ENCODE results near the gene B3GNT3. TPM values are rescaled to one million over a fixed set of nuclear protein-coding genes. Genes with fewer than 3 reads are reported as not detected.
A peak's percentile ranks its signal among the peaks of the same experiment; 100 is the strongest.
"Not testable (repeated sequence)": the region's sequence is repeated elsewhere in the genome, so short reads cannot be mapped to it uniquely, and the experiment has no call there.

B3GNT3 gene
- total RNA-seq, 1 donor from 2014 or later = not detected

GRCh38 chr19:17796838-17797423 is 2.0 kb downstream of the B3GNT3 start:
- no peak for DNase-seq (ENCODE audit: low read depth in 2 of 2)

GRCh38 chr19:17797424-17798201 is 2.7 kb downstream of the B3GNT3 start:
- DNase-seq (ENCODE audit: low read depth in 2 of 2) = no peak

- not testable (repeated sequence) for DNase-seq (ENCODE audit: low read depth in 2 of 2)
These were observed 3.7 kb downstream of the B3GNT3 start for GRCh38 chr19:17798599-17798998.

DNA sequence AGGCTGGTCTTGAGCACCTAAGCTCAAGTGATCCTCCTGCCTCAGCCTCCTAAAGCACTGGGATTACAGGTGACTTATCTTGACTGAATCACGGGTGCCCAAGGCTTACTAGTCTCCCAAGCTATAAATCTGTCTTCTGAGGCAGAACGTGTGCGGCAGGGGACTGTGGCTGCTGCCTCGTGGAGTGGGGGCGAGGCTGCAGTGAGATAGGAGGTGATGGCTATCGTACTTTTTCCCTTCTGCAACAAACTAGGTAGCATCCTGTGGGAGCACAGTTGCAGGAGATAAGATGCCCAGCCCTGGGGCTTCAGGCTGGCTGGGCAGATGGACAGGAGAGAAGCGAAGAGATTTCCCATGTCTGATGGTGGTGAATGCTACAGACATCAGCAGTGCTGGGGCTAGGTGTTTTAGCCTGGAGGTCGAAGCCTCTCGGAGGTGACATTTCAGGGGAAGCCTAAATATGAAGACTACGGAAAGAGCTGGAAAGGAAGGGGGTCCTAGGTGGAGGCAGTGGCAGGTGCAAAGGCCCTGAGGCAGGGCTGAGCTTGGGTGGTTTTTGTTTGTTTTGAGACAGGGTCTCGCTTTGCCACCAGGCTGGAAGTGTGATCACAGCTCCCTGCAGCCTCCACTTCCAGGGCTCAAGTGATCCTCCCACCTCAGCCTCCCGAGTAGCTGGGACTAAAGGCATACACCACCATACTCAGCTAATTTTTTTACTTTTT is 7.4 kb downstream of the B3GNT3 start:
- DNase-seq (ENCODE audit: low read depth in 2 of 2) = no peak

DNA sequence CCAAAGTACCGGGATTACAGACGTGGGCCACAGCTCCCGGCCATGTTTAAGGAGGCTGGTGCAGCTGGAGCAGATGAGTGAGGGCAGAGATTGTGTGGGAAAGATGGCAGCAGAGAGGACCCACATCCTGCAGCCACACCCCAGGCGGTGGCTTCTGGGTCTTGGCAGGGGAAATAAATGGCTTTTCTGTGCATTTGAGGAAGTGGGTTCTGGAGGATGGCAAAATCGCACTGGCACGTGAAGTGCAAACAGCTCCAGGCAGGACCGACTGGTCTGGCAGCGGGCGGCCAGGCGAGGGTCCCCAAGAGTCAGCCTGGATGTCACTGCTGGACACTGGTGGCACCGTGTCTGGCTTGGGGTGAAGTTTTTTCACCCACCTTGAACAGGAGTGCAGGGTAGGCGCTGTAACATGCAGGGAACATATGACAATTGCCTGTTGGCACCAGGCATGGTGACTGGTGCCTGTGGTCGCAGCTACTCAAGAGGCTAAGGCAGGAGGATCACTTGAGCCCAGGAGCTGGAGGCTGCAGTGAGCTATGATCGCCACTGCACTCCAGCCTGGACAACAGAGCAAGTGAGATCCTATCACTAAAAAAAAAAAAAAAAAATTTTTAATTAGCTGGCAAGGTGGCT is 8.4 kb downstream of the B3GNT3 start:
- DNase-seq (ENCODE audit: low read depth in 2 of 2) = no peak

DNA sequence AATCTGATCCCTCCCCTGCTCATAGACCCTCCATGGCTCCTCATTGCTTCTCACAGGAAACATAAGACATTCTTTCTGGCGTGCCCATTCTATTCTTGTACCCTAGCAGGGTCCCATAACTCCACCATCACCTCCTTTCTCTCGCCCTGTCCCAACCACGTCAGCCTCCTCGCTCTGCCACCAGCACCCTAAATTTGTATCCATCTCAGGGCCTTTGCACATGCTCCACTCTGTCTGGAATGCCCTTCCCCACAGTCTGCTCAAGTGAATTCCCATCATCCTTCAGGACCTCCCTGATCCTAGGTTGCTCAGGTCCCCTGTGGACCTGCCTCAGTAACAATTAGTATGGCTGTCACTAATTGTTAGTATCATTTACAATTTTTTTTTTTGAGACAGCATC is 10.5 kb downstream of the B3GNT3 start:
- no peak for DNase-seq (ENCODE audit: low read depth in 2 of 2)

DNA sequence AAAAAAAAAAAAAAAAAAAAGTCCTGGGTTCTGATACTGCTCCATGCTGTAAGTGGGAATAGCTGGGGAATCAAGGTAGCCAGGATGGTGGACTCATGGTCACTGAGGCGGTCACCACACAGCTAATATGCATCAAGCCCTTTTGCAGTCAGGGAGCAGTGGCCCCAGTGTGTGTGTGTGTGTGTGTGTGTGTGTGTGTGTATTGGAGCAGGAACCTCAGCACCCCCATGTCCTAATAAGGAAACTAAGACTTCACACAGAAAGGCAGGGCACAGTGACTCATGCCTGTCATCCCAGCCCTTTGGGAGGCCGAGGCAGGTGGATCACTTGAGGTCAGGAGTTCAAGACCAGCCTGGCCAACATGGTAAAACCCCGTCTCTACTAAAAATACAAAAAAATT is 12.0 kb downstream of the B3GNT3 start:
- DNase-seq (ENCODE audit: low read depth in 2 of 2) = no peak

- no peak for DNase-seq (ENCODE audit: low read depth in 2 of 2)
These were observed 12.9 kb downstream of the B3GNT3 start for GRCh38 chr19:17807731-17808316.

- DNase-seq (ENCODE audit: low read depth in 2 of 2) = no peak
These were observed 16.2 kb downstream of the B3GNT3 start for GRCh38 chr19:17811103-17811502.

GRCh38 chr19:17811681-17812080 is 16.7 kb downstream of the B3GNT3 start:
- DNase-seq (ENCODE audit: low read depth in 2 of 2) = no peak

DNA sequence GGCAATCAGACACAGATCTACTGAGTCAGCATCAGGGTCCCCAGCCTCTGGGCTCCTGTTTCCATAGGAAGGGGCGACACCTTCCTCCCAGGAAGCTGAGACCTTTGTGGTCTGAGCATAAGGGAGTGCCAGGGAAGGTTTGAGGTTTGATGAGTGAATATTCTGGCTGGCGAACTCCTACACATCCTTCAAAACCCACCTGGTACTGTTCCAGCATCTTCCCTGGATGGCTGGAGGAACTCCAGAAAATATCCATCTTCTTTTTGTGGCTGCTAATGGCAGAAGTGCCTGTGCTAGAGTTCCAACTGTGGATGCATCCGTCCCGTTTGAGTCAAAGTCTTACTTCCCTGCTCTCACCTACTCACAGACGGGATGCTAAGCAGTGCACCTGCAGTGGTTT is 17.2 kb downstream of the B3GNT3 start:
- DNase-seq (ENCODE audit: low read depth in 2 of 2) = no peak

DNA sequence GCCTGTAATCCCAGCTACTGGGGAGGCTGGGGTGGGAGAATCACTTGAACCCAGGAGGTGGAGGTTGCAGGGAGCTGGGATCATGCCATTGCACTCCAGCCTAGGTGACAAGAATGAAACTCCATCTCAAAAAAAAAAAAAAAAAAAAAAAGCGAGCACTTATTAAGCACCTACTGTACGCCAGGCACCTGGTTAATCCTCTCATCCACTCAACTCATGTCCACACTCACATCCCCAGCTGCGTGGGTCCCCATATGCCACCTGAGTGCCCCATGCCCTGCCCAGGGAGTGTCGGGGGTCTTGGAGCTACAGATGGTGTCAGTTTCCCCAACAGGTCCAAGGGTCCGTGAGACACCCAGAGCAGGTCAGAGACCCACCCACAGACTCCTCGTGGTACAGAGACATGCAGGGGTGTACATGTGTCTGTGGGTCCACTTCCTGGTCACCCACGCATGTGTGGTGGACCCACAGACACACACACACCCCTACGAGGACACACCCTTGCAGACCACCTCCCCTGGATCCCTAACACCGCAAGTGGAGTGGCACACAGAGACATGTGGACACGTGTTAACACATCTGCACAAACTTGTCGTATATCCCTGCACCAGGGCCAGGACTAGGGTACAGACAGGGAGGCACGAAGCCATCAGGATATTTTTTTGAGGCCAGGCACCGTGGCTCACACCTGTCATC is 22.9 kb downstream of the B3GNT3 start:
- DNase-seq (ENCODE audit: low read depth in 2 of 2) = no peak

DNA sequence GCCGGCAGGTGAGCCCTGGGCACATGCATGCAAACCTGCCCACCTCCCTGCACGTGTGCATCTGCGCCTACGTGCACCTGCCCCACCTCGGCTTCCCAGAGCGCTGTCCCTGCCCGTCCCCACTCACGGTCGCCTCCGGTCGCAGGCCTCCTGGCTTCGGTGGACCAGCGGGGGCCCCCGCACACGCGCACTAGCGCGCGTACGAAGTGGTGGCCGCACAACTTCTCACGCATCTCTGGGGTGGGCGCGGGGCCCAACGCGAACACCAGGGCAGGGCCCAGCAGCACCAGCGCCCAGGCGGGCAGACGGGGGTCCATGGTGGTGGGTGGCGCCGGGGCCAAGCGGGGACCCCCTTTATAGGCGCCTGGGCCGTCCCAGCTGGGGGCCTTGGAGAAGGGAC is 26.3 kb downstream of the B3GNT3 start, which contains the start of gene INSL3:
INSL3 (minus strand) TSS at position 330 of the 400 bp plus-strand sequence; CDS start at position 317, 13 bp downstream.
- DNase-seq (ENCODE audit: low read depth in 2 of 2) = no peak

DNA sequence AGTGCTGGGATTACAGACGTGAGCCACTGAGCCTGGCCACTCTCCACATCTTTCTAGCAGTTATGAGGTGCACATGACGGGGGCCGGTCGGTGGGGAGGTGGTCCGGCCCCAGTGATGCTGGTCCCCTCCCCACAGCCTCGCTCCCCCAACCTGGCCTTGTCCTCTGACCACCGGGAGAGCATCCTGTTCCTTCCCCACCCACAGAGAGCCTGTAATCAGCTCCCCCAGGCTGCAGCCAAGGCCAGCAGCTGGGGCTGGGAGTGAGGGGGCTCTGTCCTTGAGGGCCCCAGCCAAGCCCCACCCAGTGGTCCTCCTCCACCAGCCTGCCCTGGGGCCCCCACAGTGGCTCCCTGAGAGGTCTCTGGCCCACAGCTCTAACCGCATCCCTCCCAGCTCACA is 29.4 kb downstream of the B3GNT3 start:
- DNase-seq (ENCODE audit: low read depth in 2 of 2) = no peak

DNA sequence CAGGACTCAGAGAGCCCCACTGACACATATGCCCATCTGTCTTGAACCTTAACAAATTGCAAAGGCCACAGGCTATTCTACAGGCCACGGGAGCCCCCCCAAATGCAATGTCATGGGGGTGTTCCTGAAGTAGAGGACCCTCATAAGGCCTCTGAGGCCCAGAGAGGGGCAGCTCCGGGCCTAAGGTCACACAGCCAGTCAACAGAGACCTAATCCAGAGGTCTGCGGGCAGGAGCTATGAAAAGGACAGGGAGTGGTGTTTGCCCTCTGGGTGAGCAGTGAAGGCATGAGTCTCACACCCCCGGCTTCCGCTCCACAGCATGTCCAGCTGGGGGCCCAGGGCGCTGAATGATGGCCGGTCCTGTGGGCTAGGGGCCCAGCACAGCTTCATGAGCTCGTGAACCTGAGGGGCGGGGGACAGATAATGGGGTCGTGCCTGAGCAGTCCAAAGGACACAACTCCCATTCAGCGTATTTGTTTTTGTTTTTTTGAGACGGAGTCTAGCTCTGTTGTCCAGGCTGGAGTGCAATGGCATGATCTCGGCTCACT is 31.6 kb downstream of the B3GNT3 start:
- DNase-seq (ENCODE audit: low read depth in 2 of 2) = no peak

DNA sequence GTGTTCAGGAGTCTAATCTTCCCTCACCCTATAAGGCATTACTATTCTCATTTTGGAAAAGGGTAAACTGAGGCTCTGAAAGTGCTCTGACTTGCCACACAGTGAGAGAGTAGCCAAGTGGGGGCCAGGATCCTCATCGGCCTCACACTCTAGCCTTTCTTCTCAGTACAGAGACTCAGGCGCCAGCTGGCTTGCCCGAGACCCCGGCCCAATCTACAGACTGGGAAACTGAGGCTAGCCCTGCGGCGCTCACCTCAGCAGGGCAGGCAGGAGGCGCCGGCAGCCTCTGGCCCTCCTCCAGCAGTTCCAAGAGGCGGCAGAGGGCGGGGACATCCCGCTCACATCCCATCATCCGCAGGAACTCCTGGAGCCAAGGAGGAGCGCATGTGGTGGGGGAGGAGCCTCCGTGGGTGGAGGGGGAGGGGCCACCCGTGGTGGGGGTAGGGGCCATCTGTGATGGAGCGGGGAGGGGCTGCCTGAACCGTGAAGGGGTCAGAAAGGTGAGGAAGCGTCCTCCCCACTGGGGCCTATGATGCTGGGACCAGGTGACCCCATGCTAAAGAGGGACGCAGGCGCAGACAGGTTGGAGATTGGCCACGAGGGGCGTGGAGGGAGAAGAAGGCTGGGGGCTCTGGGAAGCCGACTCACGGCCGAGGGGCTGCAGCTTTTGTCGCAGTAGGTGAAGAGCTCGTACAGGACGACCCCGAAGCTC is 35.1 kb downstream of the B3GNT3 start:
- peak in 1 of 2 donors; percentile 46 for DNase-seq (ENCODE audit: low read depth in 2 of 2)

GRCh38 chr19:17830567-17831418 is 35.9 kb downstream of the B3GNT3 start:
- peak; percentile 87 to 91 for DNase-seq (ENCODE audit: low read depth in 2 of 2)

DNA sequence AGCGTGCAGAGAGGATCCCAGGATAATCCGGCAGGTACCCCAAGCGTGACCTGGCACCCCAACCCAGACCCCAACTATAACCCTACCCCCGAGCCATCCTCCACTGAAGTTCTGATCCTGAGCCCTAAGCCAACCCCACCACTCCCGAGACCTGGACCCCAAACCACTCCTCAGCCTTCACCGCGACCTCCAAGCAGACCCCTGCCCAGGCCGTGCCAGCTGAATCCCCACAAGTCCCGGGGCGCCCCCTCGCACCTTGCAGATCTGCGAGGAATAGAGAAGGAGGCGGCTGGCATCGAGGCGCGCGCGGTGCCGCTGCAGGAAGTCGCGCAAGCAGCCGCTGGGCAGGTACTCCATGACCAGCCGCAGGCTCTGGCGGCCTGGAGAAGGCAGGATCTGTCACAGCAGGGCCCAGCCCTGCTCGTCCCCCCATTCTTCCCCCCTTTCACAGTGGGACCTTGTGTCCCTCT is 36.5 kb downstream of the B3GNT3 start:
- no peak for DNase-seq (ENCODE audit: low read depth in 2 of 2)
